ENCODE data around the gene CXorf65.

Gene CXorf65

DNA sequence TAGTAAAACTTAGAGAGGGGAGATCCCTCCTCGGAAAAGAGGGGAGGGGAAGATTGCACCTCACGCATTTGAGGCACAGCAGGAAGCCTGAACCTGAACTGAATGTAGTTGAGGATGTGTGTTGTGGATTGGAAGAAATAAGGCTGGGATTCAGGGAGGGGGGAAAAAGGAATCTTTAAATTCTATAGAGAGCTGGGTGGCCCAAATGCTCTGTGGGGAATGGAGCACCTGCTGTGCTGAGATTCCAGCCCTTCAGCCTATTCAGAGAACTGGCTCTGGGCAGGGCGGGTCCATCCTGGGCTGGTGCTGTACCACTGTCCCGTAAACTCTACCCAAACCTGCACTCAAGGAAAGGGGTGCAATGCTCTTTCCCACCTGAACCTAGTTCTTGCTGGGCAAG lies 6.8 kb downstream of the CXorf65 start:
- H3K4me2 ChIP-seq (ENCODE audit: low read depth, low read length) = no peak overlapping the region

DNA sequence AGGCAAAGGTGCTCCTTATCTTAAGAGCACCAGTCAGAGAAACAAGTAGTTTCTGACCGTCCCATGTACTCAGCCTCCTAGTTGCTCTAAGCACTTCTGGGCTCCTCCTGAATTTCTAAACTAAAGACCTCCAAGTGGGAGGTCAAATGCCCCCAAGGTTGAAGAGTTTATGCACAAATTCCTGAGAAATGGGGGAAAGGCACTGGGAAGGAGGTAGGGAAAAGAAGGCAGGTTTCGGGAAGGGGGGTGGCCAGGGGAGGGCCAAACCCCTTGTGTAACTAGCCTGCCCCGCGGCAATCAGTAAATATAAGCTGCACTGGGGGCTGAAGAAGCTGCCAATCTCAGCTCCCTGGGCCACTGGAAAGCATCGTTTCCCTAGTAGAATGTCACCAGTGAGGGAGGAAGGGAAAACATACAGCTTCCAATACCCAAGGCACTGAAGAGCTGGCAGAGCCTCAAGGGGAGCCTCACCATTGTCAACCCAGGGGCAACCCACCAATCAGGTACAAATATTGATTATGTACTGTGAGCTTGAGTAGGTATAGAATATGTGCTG lies 7.5 kb downstream of the CXorf65 start:
- Histone ChIP-seq H3K79me2 (ENCODE audit: low read length) (no peaks in the 10 kb centered on the region), H4K20me1 (ENCODE audit: insufficient read depth, low read length) (no peaks in the 10 kb centered on the region), H3K36me3 (replicated peaks; ENCODE audit: insufficient read depth, low read length) (no peaks in the 10 kb centered on the region), H3K4me1 (ENCODE audit: low read length) (0 out of 2 replicates have a peak, but pooled peaks cover 6% of the 10 kb centered on the region), H3K4me3 (ENCODE audit: low read length) (no peak overlapping the region), H3K27ac (ENCODE audit: low read length) (no peak overlapping the region), H3K9me3 (replicated peaks; ENCODE audit: insufficient read depth, low read length) (no peaks in the 10 kb centered on the region), H3F3A (ENCODE audit: insufficient read depth, low read length) (no peaks in the 10 kb centered on the region), H3K9me2 (replicated peaks; ENCODE audit: insufficient read depth, low read length) (no peaks in the 10 kb centered on the region), H3K27me3 (replicated peaks; ENCODE audit: insufficient read depth, low read length) (no peaks in the 10 kb centered on the region), H2AFZ (ENCODE audit: low read length) (no peak overlapping the region), H3K9ac (ENCODE audit: low read length) (no peak overlapping the region), H3K4me2 (ENCODE audit: low read depth, low read length) (no peak overlapping the region)
- TF ChIP-seq EZH2phosphoT487 (IDR thresholded peaks at IDR 0.05; ENCODE audit: low read length) (no peak), EZH2 (optimal IDR thresholded peaks at IDR 0.05; ENCODE audit: low read depth, low read length) (no peak)
- TF ChIP-seq, protein P1, sequence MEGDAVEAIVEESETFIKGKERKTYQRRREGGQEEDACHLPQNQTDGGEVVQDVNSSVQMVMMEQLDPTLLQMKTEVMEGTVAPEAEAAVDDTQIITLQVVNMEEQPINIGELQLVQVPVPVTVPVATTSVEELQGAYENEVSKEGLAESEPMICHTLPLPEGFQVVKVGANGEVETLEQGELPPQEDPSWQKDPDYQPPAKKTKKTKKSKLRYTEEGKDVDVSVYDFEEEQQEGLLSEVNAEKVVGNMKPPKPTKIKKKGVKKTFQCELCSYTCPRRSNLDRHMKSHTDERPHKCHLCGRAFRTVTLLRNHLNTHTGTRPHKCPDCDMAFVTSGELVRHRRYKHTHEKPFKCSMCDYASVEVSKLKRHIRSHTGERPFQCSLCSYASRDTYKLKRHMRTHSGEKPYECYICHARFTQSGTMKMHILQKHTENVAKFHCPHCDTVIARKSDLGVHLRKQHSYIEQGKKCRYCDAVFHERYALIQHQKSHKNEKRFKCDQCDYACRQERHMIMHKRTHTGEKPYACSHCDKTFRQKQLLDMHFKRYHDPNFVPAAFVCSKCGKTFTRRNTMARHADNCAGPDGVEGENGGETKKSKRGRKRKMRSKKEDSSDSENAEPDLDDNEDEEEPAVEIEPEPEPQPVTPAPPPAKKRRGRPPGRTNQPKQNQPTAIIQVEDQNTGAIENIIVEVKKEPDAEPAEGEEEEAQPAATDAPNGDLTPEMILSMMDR (IDR thresholded peaks at IDR 0.05; ENCODE audit: low read length) = no peak
- DNase-seq = no peak

More for the DNA sequence above, 6.8 kb downstream of the CXorf65 start:
- Histone ChIP-seq H3K9me2 (replicated peaks; ENCODE audit: insufficient read depth, low read length) (no peaks in the 10 kb centered on the region), H3K79me2 (ENCODE audit: low read length) (no peaks in the 10 kb centered on the region), H3K36me3 (replicated peaks; ENCODE audit: insufficient read depth, low read length) (no peaks in the 10 kb centered on the region), H3K4me3 (ENCODE audit: low read length) (no peak overlapping the region), H3K9ac (ENCODE audit: low read length) (no peak overlapping the region), H3K4me1 (ENCODE audit: low read length) (0 out of 2 replicates have a peak, but pooled peaks cover 6% of the 10 kb centered on the region), H4K20me1 (ENCODE audit: insufficient read depth, low read length) (no peaks in the 10 kb centered on the region), H3K27ac (ENCODE audit: low read length) (no peak overlapping the region), H3K27me3 (replicated peaks; ENCODE audit: insufficient read depth, low read length) (no peaks in the 10 kb centered on the region), H3K9me3 (replicated peaks; ENCODE audit: insufficient read depth, low read length) (no peaks in the 10 kb centered on the region), H2AFZ (ENCODE audit: low read length) (no peak overlapping the region), H3F3A (ENCODE audit: insufficient read depth, low read length) (no peaks in the 10 kb centered on the region)
- DNase-seq = no peak
- TF ChIP-seq EZH2 (optimal IDR thresholded peaks at IDR 0.05; ENCODE audit: low read depth, low read length) (no peak), EZH2phosphoT487 (IDR thresholded peaks at IDR 0.05; ENCODE audit: low read length) (no peak)
- TF ChIP-seq, protein P1 (IDR thresholded peaks at IDR 0.05; ENCODE audit: low read length) = no peak

DNA sequence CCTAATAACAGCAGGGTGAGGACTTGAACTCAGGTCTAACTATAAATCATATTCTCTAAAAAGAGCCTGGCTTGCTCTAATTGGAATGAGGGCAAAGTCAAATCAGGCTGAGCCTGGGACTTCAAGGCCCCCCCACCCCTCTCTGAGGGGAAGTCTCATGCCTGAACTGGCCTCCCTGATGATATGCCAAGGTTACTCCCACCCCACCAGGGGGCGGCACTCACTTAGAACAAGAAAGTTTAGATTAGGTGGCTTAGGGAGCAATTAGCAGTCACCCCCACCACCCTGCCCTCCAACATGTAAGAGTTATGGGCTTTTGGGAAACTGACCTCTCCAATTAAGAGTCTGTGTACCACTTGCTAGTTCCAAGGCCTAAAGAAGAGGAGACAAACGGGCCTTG lies 8.2 kb downstream of the CXorf65 start:
- Histone ChIP-seq H3F3A (ENCODE audit: insufficient read depth, low read length) (no peaks in the 10 kb centered on the region), H3K9me2 (replicated peaks; ENCODE audit: insufficient read depth, low read length) (no peaks in the 10 kb centered on the region), H3K9ac (ENCODE audit: low read length) (no peak overlapping the region), H3K4me3 (ENCODE audit: low read length) (no peak overlapping the region), H4K20me1 (ENCODE audit: insufficient read depth, low read length) (no peaks in the 10 kb centered on the region), H2AFZ (ENCODE audit: low read length) (no peak overlapping the region), H3K79me2 (ENCODE audit: low read length) (no peaks in the 10 kb centered on the region), H3K4me1 (ENCODE audit: low read length) (0 out of 2 replicates have a peak, but pooled peaks cover under 1% of the 10 kb centered on the region), H3K27ac (ENCODE audit: low read length) (no peak overlapping the region), H3K27me3 (replicated peaks; ENCODE audit: insufficient read depth, low read length) (no peaks in the 10 kb centered on the region), H3K9me3 (replicated peaks; ENCODE audit: insufficient read depth, low read length) (no peaks in the 10 kb centered on the region), H3K4me2 (ENCODE audit: low read depth, low read length) (no peak overlapping the region), H3K36me3 (replicated peaks; ENCODE audit: insufficient read depth, low read length) (no peaks in the 10 kb centered on the region)
- TF ChIP-seq EZH2phosphoT487 (IDR thresholded peaks at IDR 0.05; ENCODE audit: low read length) (no peak), EZH2 (optimal IDR thresholded peaks at IDR 0.05; ENCODE audit: low read depth, low read length) (no peak)
- TF ChIP-seq, protein P1 (IDR thresholded peaks at IDR 0.05; ENCODE audit: low read length) = peak; percentile 52
- DNase-seq = peak; percentile 55

All from MM.1S (cell line).